Tibial artery (tissue), 4 donors: Measurements from ENCODE around the gene RAD23A.
"Not testable (repeated sequence)": the region's sequence is repeated elsewhere in the genome, so short reads cannot be mapped to it uniquely, and the experiment has no call there.

Experiments
- DNase-seq, 2 donors: peaks; one replicate each; pipeline ENCODE4 v3.0.0-alpha.2; 2019
- H3K27ac ChIP-seq, 2 donors: fragments of 200-600 bp; sonication (generic) in 1 of 2; 1 replicate in 1 of 2; 2 replicates in 1 of 2; pipeline ENCODE4 v1.5.1; 2018 to 2019; ENCODE audit warnings: mild to moderate bottlenecking in 1 of 2
- H3K27me3 ChIP-seq, 2 donors: fragments of 200-600 bp; sonication (generic) in 1 of 2; one replicate each; pipeline versions ENCODE4 v1.5.1 to v1.6.0; 2016 to 2019
- H3K36me3 ChIP-seq, 3 donors: fragments of 200-600 bp; sonication (generic) in 2 of 3; one replicate each; pipeline ENCODE4 v1.5.1; 2016 to 2019; ENCODE audit warnings: mild to moderate bottlenecking in 2 of 3
- H3K4me1 ChIP-seq, 4 donors: fragments of 200-600 bp; sonication (generic) in 2 of 4; 1 replicate in 3 of 4; 2 replicates in 1 of 4; pipeline ENCODE4 v1.5.1; 2016 to 2019
- H3K4me3 ChIP-seq, 2 donors: fragments of 200-600 bp; sonication (generic) in 1 of 2; 1 replicate in 1 of 2; 2 replicates in 1 of 2; pipeline ENCODE4 v1.5.1; 2018 to 2019; ENCODE audit warnings: mild to moderate bottlenecking in 2 of 2
- H3K9me3 ChIP-seq, 3 donors: fragments of 200-600 bp; sonication (generic) in 1 of 3; one replicate each; pipeline ENCODE4 v1.5.1; 2016 to 2019
- CTCF ChIP-seq, 2 experiments: fragments of 200-600 bp in 1 of 2; fragments of 450-650 bp in 1 of 2; IDR thresholded peaks; one replicate each; pipeline ENCODE4 v1.5.1; 2017 to 2019; ENCODE audit warnings: antibody characterized with exemption in 2 of 2, mild to moderate bottlenecking in 1 of 2, moderate library complexity in 1 of 2
- intact Hi-C: fragments of 100-400 bp; cut with DNase I; formaldehyde crosslinking; loops from one replicate; pipeline ENCODE4 v1.15.0; 2023; ENCODE audit warnings: low total_unique reads

RAD23A gene

DNA sequence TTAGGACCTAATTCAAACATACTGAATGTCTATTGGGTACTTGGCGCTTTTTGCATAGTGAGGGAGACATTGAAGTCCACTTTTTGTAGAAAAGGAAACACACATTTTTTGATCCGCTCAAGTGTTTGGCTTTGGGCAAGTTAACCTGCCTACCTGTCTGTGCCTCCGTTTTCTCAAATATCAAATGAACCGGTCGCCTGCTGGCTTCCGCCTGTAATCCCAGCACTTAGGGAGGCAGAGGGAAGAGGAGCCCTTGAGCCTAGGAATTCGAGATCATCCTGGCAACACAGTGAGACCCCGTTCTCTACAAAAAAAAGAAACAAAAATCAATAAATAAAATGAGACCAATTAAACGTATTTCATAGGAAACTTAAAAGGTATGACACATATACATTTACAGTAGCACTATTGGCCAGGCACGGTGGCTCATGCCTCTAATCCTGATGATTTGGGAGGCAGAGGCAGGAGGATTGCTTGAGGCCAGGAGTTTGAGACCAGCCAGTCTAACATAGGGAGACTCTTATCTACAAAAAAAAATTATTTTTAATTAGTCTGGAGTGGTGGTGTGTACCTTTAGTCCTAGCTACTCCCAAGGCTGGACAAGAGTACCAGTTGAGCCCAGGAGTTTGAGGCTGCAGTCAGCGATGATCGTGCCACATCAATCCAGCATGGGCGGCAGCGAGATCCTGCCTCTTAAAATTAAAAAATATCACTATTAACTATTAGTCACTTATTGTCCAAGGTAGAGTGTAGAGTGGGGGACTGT lies 1.3 kb downstream of the RAD23A start:
- no peak for TF ChIP-seq CTCF (IDR thresholded peaks at IDR 0.05)
- peaks cover 0 to 28% (median 20%) of the 10 kb centered on the region in 4 donors for H3K4me1 ChIP-seq
- H3K27me3 ChIP-seq: no peaks in the 10 kb centered on the region
- intact Hi-C loops: loop anchor here (10.0 kb wide), 1 partner anchor 62 kb away; the partner anchor contains the start of genes DNASE2 and KLF1
- H3K27ac ChIP-seq: peak overlapping the region; percentile 89 to 90
- no peak for DNase-seq
- H3K9me3 ChIP-seq: no peaks in the 10 kb centered on the region
- H3K4me3 ChIP-seq: peak overlapping the region; percentile 79 to 85
- peaks cover 62 to 80% (median 67%) of the 10 kb centered on the region in 3 donors for H3K36me3 ChIP-seq

DNA sequence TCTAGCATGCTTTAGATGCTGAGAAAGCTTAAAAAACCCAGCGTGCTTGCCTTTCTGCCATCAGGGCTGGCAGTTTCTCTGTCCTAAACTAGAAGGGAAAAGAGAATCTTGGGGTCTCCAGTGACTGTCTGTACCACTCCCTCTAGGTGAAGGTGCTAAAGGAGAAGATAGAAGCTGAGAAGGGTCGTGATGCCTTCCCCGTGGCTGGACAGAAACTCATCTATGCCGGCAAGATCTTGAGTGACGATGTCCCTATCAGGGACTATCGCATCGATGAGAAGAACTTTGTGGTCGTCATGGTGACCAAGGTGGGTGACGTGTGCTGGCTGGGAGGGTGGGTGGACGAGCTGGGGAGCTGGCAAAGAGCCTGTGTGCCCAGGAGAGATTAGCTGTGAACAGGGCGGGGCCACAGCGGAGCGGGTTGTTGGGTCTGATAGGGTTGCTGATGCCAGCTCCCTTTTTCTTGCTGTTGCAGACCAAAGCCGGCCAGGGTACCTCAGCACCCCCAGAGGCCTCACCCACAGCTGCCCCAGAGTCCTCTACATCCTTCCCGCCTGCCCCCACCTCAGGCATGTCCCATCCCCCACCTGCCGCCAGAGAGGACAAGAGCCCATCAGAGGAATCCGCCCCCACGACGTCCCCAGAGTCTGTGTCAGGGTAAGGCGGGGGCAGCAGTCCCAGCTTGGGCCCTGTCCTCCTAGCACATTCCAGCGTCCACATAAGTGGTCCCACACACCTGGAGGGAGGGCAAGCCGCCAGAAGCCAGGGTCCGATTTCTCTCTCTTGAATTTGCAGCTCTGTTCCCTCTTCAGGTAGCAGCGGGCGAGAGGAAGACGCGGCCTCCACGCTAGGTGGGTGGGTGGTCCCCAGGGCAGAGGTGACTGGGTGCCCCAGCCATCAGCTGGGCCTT lies 2.3 kb downstream of the RAD23A start:
- H3K27me3 ChIP-seq: no peaks in the 10 kb centered on the region
- intact Hi-C loops: loop anchor here (10.0 kb wide), 1 partner anchor 63 kb away; the partner anchor contains the start of genes DNASE2 and KLF1
- H3K27ac ChIP-seq: peak overlapping the region in 1 of 2 donors; percentile 20
- DNase-seq: no peak
- H3K4me3 ChIP-seq: no peak overlapping the region
- peaks cover 60 to 80% (median 69%) of the 10 kb centered on the region in 3 donors for H3K36me3 ChIP-seq
- no peak for TF ChIP-seq CTCF (IDR thresholded peaks at IDR 0.05)
- peaks cover 0 to 36% (median 25%) of the 10 kb centered on the region in 4 donors for H3K4me1 ChIP-seq
- no peaks in the 10 kb centered on the region for H3K9me3 ChIP-seq

GRCh38 chr19:12948612-12949362 lies 3.1 kb downstream of the RAD23A start:
- TF ChIP-seq CTCF (IDR thresholded peaks at IDR 0.05): no peak
- no peak overlapping the region for H3K4me3 ChIP-seq
- no peaks in the 10 kb centered on the region for H3K27me3 ChIP-seq
- peaks cover 56 to 80% (median 69%) of the 10 kb centered on the region in 3 donors for H3K36me3 ChIP-seq
- peak overlapping the region in 1 of 2 donors; percentile 20 for H3K27ac ChIP-seq
- peaks cover 0 to 38% (median 28%) of the 10 kb centered on the region in 4 donors for H3K4me1 ChIP-seq
- H3K9me3 ChIP-seq: no peaks in the 10 kb centered on the region
- no peak for DNase-seq
- intact Hi-C loops: loop anchor here (10.0 kb wide), 1 partner anchor 64 kb away; the partner anchor contains the start of genes DNASE2 and KLF1

- H3K27ac ChIP-seq: no peak overlapping the region
Measured at GRCh38 chr19:12949363-12950283, 4.0 kb downstream of the RAD23A start.

GRCh38 chr19:12952050-12952449 lies 6.4 kb downstream of the RAD23A start:
- H3K27me3 ChIP-seq, H3K4me3 ChIP-seq, DNase-seq, intact Hi-C loops, H3K9me3 ChIP-seq: not testable (repeated sequence)
- peaks cover 0 to 53% (median 40%) of the 10 kb centered on the region in 4 donors for H3K4me1 ChIP-seq
- peak overlapping the region; percentile 73 to 96 for H3K27ac ChIP-seq
- H3K36me3 ChIP-seq: peaks cover 61 to 83% (median 62%) of the 10 kb centered on the region in 3 donors

More at GRCh38 chr19:12949363-12950283, 4.0 kb downstream of the RAD23A start:
- peaks cover 0 to 46% (median 34%) of the 10 kb centered on the region in 4 donors for H3K4me1 ChIP-seq
- H3K9me3 ChIP-seq: no peaks in the 10 kb centered on the region
- H3K36me3 ChIP-seq: peaks cover 59 to 80% (median 63%) of the 10 kb centered on the region in 3 donors
- DNase-seq: no peak
- TF ChIP-seq CTCF (IDR thresholded peaks at IDR 0.05): no peak
- no peaks in the 10 kb centered on the region for H3K27me3 ChIP-seq
- H3K4me3 ChIP-seq: no peak overlapping the region
- intact Hi-C loops: loop anchor here (10.0 kb wide), 1 partner anchor 65 kb away; the partner anchor contains the start of genes DNASE2 and KLF1
